NCI-H345 (cell line): ENCODE data around the gene WSCD2.

ENCODE experiments used
- DNase-seq: peaks from one replicate; lab custom pipeline; 2025; lab: John Stamatoyannopoulos, UW

WSCD2 gene

DNA sequence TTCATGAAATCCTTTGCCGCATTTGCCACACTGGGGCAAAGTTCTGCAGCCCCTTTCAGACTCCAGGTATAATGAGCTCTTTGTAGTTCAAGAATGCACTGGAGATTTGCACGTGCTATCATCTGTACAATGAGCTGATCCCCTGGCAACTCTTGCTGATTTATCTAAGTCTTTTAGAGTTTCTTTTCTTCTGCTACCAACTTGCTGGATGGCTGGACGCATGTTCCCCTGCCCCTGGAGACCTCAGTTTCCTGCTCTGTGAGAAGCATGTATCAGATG lies 106.8 kb downstream of the WSCD2 start:
- DNase-seq = no peak

DNA sequence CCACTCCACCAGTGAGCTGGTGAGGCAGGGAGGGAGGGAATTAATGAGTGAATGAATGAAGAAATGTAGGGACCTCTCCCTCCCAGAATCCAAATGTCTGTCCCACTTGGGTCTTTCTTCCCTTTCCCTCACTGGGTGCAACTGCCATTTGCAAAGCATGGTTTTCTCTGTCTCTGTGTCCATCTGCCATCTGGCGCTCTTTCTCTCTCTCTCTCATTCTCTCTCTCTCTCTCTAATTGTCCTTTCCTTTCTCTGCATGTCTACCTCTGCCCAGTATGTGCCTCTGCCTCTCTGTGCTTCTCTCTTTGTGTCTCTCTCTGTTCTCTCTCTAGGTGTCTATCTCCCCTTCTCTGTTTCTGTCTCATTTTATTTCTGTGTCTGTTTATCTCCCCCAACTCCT lies 107.3 kb downstream of the WSCD2 start:
- DNase-seq = no peak

DNA sequence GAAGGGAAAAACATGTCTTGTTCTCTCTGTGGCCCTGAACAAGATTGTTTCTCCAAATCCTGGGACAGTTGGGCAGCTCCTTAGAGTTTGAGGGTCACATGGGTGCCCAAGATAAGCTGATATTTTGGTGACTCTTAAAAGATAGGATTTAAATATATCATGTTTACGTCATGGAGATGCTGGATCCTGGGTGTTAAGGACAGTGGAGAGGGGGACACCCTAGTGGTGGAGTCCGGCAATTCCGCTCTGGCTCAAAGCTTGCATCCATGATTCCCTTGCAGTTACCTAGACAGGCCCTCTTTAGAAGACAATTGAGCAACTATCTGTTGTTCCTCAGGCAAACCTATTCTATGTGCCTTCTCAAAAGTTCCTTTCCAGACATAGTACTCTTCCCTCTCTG lies 108.2 kb downstream of the WSCD2 start:
- no peak for DNase-seq

DNA sequence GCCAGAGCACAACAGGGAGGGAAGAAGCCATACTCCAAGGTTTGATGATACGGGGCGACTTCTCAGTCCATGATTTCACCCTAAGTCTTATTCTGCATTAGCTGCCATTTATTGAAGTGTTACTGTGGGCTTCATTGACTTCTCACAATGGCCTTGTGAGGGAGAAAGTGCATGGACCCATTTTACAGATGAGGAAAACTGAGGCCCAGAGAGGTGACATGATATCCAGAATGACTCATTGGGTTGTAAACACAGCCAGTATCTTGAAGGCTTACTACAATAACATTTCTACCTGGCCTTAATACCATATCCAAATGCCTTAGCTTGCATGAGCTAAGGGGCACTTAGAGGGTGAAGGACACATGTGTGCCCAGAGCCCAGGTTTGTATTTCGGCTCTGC lies 109.4 kb downstream of the WSCD2 start:
- no peak for DNase-seq

DNA sequence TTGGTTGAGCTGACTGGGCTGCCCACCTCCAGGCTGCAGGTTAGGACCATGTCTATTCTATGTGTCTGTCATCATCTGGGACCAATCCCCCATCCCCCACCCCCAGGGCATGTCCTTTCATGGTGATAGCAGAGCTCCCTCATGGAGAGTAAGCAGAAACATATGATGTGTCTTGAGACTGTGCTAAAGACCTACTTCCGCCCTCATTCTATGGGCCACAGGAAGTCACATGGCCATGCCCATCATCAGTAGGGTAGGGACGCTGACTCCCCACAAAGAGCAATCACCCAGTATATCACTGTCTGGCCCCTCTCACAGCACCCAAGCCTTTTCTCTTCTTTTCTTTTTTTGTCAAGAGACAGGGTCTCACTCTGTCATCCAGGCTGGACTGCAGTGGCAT lies 110.3 kb downstream of the WSCD2 start:
- DNase-seq = no peak

DNA sequence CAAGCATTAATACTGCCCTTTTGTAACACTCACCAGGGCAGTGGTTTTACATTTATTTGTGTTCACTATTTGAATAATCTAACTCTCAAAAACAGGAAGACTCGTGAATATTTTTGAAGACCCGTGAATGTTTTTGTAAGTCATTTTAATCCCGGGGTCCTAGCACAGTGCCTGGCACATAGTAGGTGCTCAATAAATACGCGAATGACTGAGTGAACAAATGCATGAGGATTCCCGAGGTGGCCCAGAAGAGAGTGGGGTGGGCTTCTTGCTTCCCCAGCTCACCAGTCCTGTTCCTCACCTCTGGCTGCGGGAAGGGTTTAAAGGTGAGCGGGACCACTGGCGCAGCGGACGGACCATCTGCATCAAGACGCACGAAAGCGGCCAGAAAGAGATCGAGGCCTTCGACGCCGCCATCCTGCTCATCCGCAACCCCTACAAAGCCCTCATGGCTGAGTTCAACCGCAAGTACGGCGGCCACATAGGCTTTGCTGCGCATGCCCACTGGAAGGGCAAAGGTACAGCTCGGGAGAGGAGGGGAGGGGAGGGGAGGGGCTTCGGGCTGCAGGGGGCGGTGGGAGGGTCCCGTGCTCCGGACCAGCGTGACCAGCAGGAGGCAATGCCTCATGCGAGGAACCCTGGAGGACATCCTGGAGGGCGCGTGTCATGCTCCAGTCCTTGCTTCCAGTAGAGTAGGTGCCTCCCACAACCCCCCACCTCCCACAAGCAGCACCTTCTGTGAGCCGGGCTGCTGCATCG lies 111.1 kb downstream of the WSCD2 start:
- no peak for DNase-seq

DNA sequence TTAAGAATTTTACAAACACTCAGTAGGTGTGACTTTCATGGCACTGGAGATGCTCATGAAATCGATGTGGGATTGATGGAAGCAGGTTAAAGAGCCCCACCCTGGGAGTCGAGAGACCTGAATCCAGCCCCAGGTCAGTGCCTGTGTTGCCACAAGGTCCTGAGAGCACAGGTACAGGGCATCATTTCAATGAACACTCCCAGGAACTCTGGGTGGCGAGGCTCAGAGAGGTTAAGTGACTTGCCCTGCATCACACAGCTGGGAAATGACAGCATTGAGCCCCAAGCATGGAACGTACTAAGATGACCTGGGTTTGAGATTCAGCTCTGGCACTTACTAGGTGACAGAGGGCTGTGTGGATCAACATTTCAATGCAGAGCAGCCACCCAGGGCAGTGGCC lies 111.8 kb downstream of the WSCD2 start:
- no peak for DNase-seq

DNA sequence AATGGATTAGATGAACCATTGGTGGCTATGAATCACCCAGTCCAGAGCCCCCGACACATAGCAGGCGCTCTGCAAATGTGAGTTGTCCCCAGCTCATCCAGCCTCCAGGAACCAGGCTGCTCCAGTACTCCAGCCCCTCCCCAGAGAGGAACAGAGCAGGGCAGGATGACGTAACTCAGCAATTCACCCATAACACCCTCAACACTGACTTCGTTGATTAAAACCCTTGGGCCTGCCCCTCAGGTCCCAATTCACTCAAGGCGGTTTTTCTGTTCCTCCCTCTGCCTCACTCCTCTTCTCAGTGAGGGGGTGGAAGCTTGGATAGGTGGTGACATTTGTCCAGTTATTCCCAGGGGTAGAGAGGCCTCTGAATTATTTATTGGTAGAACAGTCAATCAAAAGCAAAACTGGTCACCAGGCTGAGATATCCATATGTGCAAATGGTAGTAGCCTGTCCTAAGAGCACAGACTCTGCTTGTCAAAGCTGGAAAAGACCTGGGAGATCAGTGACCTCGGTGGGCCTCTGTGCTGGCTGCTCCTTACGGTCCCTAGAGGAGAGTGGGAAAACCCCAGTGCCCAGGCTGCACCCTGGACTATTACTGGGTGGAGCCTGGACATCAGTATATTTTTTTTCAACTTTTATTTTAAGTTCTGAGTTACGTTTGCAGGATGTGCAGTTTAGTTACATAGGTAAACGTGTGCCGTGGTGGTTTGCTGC lies 113.1 kb downstream of the WSCD2 start:
- DNase-seq = no peak

DNA sequence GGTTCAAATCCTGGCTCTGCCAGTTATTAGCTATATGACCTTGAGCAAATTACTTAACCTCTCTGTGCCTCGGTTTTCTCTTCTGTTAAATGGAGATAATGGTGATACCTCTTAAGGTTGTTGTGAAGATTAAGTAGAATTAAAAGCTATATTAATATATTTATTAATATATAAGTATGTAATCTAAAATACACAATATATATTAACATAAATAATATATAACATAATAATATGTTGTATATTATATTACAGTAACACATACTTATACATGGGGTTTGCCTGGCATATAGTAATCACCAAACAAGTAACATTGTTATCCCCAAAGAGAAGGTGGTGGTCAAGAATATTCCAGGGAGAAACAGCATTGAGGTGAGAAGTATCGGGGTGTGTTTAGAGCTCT lies 118.0 kb downstream of the WSCD2 start:
- no peak for DNase-seq

DNA sequence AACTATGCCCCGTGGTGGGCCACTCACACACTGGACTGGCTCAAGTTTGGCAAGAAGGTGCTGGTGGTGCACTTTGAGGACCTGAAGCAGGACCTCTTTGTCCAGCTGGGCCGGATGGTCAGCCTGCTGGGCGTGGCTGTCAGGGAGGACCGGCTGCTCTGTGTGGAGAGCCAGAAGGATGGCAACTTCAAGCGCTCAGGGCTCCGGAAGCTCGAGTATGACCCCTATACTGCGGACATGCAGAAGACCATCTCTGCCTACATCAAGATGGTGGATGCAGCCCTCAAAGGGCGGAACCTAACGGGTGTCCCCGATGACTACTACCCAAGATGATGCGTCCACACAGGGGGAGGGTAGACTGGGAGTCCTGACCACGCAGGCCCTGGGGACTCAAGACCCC lies 118.9 kb downstream of the WSCD2 start:
- DNase-seq = no peak

DNA sequence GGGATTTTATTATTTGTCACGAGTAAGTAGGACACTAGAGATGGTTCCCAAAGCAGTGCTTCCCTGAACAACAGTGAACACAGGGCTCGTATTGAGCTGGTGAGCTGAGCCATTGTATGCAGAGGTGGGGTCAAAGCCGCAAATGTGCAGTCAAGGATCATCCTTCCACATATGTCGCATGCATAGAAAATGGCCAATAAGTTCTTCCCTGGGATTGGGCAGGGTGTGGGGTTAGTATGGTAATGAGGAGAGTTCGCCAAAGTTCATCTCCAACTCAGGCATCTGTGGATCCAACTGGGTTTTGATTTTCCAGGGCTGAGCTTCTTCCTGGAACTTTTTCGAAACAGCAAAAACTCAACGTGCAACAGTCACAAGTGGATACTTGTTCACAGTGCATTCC lies 123.4 kb downstream of the WSCD2 start:
- no peak for DNase-seq

DNA sequence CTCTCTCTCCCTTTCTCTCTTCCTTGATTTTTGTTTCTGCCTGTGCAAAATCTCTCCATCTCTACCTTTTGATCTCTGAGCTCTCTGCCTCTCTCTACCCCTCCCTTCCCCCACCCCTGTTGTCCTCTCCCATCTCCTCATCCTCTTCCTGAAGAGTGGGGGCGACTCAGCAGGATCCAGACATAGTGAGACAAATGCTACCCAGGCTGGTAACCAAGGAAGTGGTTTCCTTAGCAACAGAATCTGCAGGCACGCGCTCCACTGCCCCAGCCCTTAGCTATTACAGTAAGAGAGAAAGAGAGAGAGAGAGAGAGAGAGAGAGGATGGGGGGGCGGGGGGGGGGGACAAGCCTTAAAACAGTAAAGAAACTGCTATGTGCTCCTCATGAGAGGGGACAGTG lies 124.5 kb downstream of the WSCD2 start:
- peak; percentile 18 for DNase-seq

DNA sequence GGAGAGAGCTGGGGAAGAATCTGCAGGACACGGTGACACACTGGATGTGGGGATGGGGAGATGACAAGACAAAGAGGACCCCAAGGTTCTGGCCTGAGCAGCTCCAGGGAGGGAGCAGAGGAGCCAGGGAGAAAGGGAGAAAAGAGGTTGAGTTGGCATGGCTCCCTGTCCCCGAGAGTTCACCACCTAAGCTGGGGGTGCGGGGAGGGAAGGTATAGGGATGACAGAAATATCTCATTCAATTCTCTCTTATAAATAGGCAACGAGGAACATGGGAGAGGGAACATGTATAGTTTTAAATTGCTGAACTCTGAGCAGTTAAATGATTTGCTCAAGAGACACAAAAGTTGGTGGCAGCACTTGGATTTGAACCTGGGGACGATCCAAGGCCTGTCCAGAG lies 124.9 kb downstream of the WSCD2 start:
- DNase-seq = no peak

DNA sequence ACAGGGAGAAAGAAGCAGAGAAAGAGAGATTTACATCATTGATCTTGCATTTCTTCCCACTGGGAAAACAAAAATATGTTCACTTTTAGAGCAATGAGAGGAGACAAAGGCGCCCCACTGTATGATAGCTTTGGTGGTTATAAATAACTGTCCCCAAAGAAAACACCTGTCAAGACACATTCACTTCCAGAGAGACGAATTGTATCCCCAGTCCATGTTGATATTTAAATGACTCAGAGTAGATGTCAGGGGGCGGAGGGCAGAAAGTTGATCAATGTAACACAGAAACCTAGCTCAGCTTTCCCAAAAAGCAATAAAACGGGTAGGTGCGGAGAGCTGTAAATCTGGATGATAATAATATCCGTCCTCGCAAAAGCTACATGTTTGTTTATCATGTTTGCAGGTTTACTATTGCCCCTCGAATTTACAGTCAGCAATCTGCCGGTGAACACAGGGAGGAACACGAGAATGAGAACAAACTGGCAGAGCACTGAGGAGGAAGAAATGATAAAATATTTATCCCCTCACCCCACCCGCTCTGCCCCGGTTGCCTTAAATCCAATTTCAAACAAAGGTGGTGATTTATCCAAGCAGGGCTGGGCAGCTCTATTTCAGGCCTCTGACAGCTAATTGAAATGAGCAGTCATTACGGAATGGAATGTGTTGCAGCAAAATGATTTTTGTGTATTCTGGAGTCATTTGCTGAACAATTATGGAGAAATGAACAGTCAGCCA lies 125.6 kb downstream of the WSCD2 start:
- DNase-seq = no peak

DNA sequence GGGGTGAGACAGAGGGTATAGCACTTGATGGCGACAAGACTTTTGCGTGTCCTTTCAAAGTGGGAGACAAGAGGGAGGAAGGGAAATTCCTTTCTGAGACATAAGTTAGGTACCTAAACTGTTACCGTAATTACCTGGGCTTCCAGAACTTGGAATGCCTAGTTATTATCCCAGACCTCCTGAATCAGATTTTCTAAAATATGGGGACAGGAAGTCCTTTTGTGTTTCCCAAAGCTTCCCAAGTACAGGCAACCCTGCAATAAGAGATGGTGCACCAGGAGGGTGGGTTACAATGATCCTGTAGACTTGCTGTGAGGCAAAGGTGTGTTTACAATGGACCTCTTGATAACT lies 126.1 kb downstream of the WSCD2 start:
- DNase-seq = no peak

DNA sequence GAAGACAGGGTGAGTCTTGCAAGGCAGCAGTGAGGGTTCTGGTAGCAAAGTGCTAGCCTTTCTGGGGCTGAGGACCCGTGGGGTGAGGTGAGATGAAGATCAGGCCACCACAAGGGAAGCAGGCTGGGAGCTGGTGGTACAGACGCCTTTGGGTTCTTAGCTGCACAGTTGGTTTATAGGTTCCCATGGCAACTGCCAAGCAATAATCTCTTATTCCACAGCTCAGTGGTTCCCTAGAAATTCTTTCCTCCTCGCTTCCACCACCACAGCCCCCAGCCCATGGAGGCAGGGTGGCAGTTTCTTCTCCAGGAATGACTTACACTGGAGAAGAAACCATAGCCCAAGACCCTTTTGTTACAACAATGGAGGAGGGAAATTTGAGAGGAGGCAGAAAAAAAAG lies 127.9 kb downstream of the WSCD2 start:
- no peak for DNase-seq

DNA sequence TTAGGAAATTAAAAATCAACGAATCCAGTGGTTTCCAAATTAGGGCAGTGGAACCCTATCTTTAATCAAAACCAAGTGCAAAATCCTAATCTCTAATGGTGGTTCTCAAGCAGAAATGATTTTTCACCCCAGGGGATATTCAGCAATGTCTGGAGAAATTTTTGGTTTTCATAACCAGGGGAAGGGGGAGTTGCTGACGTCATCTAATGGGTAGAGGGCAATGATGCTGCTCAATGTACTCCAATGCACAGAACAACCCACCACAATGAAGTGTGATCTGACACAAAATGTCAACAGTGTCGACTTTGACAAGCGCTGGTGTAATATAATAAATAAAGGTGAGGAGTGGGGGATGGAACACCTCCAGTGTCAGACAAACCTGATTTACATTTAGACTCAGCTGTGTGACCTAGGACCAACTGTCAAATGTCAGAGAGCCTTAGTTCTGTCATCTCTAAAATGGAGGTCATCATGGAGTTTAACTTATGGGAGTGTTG lies 128.6 kb downstream of the WSCD2 start:
- DNase-seq = no peak

DNA sequence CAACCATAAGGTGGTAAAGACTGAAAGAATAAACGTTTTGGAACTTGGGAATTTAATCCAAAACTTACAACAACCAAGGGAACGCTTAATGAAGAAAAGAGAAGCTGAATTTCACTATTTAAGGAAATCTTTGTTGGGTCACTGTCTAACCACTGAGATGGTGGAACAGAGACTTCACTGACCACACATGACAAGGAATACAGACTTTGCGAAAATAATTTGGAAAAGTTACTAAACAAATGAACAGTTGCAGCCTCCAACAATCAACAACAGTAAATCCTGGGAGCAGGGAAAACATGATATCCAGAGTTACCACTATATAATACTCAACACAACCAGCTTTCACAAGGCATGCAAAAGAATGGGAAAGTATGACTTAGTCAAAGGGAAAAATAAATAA lies 131.0 kb downstream of the WSCD2 start:
- no peak for DNase-seq

DNA sequence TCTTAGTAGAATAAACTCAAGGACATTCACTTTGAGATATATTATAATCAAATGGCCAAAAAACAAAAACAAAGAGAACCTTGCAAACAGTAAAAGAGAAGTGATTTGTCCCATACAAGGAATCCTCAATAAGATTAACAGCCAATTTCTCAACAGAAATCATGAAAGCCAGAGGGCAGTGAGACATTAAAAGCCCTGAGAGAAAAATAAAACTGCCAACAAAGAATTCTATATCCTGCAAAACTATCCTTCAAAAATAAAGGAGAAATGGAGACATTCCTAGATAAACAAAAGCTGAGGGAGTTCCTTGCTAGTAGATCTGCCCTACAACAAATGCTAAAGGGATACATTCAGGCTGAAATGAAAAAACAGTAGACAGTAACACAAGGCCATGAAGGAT lies 131.9 kb downstream of the WSCD2 start:
- DNase-seq = no peak

DNA sequence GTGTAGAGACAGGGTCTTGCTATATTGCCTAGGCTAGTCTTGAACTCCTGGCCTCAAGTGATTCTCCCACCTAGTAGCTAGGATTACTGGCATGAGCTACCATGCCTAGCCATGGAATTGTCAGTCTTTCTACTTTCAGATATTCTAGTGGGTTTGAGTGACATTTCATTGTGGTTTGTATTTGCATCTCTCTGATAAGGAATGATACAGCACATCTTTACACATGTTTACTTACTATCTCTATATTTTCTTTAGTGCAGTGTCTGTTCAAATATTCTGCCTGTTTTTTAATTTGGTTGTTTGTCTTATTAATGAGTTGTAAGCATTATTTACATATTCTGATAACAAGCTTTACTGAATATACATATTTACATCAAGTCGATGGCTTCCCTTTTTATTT lies 136.4 kb downstream of the WSCD2 start:
- no peak for DNase-seq

DNA sequence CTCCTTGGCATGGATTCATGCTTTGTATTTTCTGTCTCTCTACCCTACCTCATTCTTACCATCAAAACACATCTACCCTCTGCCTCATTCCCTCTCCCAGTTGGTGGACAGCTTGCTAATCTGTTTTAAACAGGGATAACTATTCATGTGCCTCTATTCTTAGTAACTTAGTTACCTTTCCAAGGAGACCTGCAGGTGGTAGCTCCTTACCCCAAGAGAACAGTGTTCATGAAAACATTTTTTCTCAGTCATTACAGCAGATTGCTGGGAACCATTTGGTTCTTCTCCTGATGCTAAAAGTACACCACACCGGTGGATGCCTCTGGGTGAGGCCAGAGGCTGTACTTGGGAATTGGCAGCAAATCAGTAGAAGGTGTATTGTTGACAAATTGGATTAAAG lies 137.0 kb downstream of the WSCD2 start:
- no peak for DNase-seq

DNA sequence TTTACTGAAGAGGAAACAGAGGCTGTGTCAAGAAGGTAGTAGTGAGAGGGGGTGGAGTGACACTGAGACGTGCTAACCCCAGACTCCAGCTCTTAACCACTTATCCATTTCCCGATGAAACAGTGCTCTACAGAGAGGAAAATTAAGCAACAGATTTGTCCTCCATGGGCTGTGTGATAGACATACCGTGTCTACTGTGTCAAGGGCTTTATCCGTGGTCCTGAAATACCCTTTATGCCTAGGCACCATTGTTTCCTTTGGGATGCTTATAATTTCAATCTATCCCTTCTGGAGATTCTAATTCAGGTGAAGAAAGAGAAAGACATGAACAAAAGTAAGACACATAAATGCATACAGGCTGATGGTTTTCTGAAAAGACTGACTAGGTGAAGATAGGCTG lies 138.4 kb downstream of the WSCD2 start:
- no peak for DNase-seq

DNA sequence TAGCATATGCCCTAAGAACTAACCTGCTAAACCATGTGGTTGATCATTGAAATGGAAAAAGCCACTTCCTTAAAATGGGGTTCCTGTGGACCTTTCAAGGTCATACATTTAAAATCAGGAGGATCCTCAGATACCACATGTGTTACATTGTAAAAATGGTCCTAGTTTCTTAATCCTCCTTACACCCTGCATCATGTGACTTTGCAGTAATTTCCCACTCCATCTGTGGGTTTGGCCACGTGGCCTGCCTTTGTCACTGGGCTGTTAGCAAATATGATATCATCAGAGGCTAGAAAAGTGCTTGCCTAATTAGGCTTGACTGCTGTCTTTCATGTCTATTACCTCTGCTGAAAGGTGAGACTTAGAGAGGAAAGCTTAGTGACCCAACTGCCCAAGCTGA lies 139.3 kb downstream of the WSCD2 start:
- DNase-seq = no peak
